HepG2 (cell line): Measurements from ENCODE around the gene THSD4. TPM values are rescaled to one million over a fixed set of nuclear protein-coding genes. Genes with fewer than 3 reads are reported as not detected.

Source experiments
- ATAC-seq: fragments of 200-7000 bp; cut with Tn5 transposase; 3 replicates; pipeline ENCODE4 v1.9.1; 2020; ENCODE audit warnings: mild to moderate bottlenecking, moderate library complexity
- BruUV-seq: library from RNA; stranded (reverse); fragments of 400-500 nt; replicated peaks from 2 replicates; lab custom pipeline; 2021; lab: Mats Ljungman, UMichigan
- CTCF ChIA-PET: fragments of 300-600 bp; formaldehyde crosslinking; extraction: SDS; loops from one replicate; lab custom pipeline; 2021; ENCODE audit warnings: low total read pairs, inconsistent platforms, low intra/inter-chr PET ratio; lab: Yijun Ruan, JAX
- POLR2A ChIA-PET: fragments of 350-600 bp; sonication (Branson Sonifier 250); formaldehyde crosslinking; loops from one replicate; lab custom pipeline; 2020; ENCODE audit warnings: antibody characterized with exemption, inconsistent platforms; lab: Yijun Ruan, JAX
- DNase-seq: peaks from one replicate; pipeline ENCODE4 v3.0.0-alpha.2; 2015; ENCODE audit warnings: low spot score
- FAIRE-seq: peaks from 3 replicates; lab custom pipeline; 2011; peaks lifted over from hg19 to GRCh38; lab: Jason Lieb, UNC
- H2AFZ ChIP-seq: one replicate; pipeline ENCODE4 v1.6.1; 2011; ENCODE audit warnings: low read length, inconsistent platforms
- H3K27ac ChIP-seq: fragments of 300-600 bp; 3 replicates; pipeline ENCODE4 v1.8.0; 2011; ENCODE audit warnings: mixed run types, mild to moderate bottlenecking, mixed read lengths, low read length, inconsistent platforms; ENCODE audit not compliant: insufficient read depth; ENCODE audit errors: extremely low read length
- H3K27me3 ChIP-seq, 2 experiments: fragments of 200-600 bp in 1 of 2; 2 replicates in 1 of 2; 3 replicates in 1 of 2; pipeline versions ENCODE4 v1.6.0 to v1.8.0; 2011; ENCODE audit warnings: low read length in 2 of 2, mild to moderate bottlenecking in 2 of 2, moderate library complexity in 2 of 2, inconsistent platforms in 1 of 2; ENCODE audit not compliant: insufficient read depth in 2 of 2, control insufficient read depth in 1 of 2
- H3K36me3 ChIP-seq, 2 experiments: fragments of 200-600 bp in 1 of 2; replicated peaks in 1 of 2; 2 replicates in 1 of 2; 3 replicates in 1 of 2; pipeline versions ENCODE4 v1.5.1 to v1.8.0; 2011; ENCODE audit warnings: low read length in 2 of 2, inconsistent platforms in 1 of 2; ENCODE audit not compliant: insufficient read depth in 2 of 2, control insufficient read depth in 1 of 2
- H3K4me1 ChIP-seq: 2 replicates; pipeline ENCODE4 v1.5.1; 2012; ENCODE audit warnings: low read length, inconsistent platforms; ENCODE audit not compliant: insufficient read depth
- H3K4me2 ChIP-seq: 2 replicates; pipeline ENCODE4 v1.6.0; 2011; ENCODE audit warnings: low read depth, low read length, inconsistent platforms
- H3K4me3 ChIP-seq, 3 experiments: fragments of 200-600 bp in 1 of 3; sonication (generic), shearing (Covaris generic) in 1 of 3; replicated peaks in 1 of 3; 2 replicates each; pipeline ENCODE4 v1.5.1; 2011 to 2016; ENCODE audit warnings: low read length in 3 of 3, inconsistent platforms in 2 of 3, low read depth in 2 of 3, mild to moderate bottlenecking in 2 of 3, control low read depth in 1 of 3, mixed read lengths in 1 of 3; ENCODE audit not compliant: insufficient read depth in 1 of 3
- H3K79me2 ChIP-seq: one replicate; pipeline ENCODE4 v1.6.1; 2011; ENCODE audit warnings: low read length, inconsistent platforms; ENCODE audit not compliant: insufficient read depth
- H3K9ac ChIP-seq: 2 replicates; pipeline ENCODE4 v1.6.0; 2011; ENCODE audit warnings: mild to moderate bottlenecking, low read depth, low read length, inconsistent platforms; ENCODE audit not compliant: insufficient read depth
- H3K9me3 ChIP-seq: 2 replicates; pipeline ENCODE4 v1.5.1; 2012; ENCODE audit warnings: mild to moderate bottlenecking, low read length
- H4K20me1 ChIP-seq: 2 replicates; pipeline ENCODE4 v1.6.0; 2011; ENCODE audit warnings: inconsistent platforms, mild to moderate bottlenecking, low read length, moderate library complexity; ENCODE audit not compliant: insufficient read depth
- BRCA1 ChIP-seq: sonication (generic); formaldehyde crosslinking; IDR thresholded peaks from 2 replicates; pipeline ENCODE4 v1.4.0; 2020; ENCODE audit warnings: missing genetic modification reagents
- CENPT ChIP-seq: sonication (generic); formaldehyde crosslinking; IDR thresholded peaks from 2 replicates; pipeline ENCODE4 v1.8.0; 2022; ENCODE audit warnings: low read depth, mild to moderate bottlenecking, moderate library complexity, missing genetic modification reagents
- ETV6 ChIP-seq: sonication (generic); formaldehyde crosslinking; conservative IDR thresholded peaks from 2 replicates; pipeline ENCODE4 v1.4.0; 2020; ENCODE audit warnings: missing genetic modification reagents
- MAFK ChIP-seq, 2 experiments: IDR thresholded peaks in 1 of 2; conservative IDR thresholded peaks in 1 of 2; 2 replicates each; pipeline ENCODE4 v1.6.1; 2011; ENCODE audit warnings: improper control_type of control experiment in 2 of 2, low read length in 2 of 2
- MED13 ChIP-seq: sonication (generic); formaldehyde crosslinking; IDR thresholded peaks from 2 replicates; pipeline ENCODE4 v1.5.0; 2020; ENCODE audit warnings: missing genetic modification reagents
- MZF1 ChIP-seq: sonication (generic); formaldehyde crosslinking; IDR thresholded peaks from 2 replicates; pipeline ENCODE4 v1.8.1; 2023; ENCODE audit warnings: mild to moderate bottlenecking, missing genetic modification reagents, borderline replicate concordance
- PLSCR1 ChIP-seq: sonication (generic); formaldehyde crosslinking; IDR thresholded peaks from 2 replicates; pipeline ENCODE4 v1.5.0; 2020; ENCODE audit warnings: missing genetic modification reagents, mild to moderate bottlenecking, borderline replicate concordance
- SNRNP70 ChIP-seq: fragments of 200-400 bp; formaldehyde crosslinking; IDR thresholded peaks from 2 replicates; pipeline ENCODE4 v1.6.1; 2017; ENCODE audit warnings: mild to moderate bottlenecking, low read depth, low read length, moderate library complexity
- SP4 ChIP-seq: sonication (generic); formaldehyde crosslinking; IDR thresholded peaks from 2 replicates; pipeline ENCODE4 v1.8.1; 2023; ENCODE audit warnings: mild to moderate bottlenecking, missing genetic modification reagents
- USF2 ChIP-seq, 2 experiments: sonication (generic) in 1 of 2; formaldehyde crosslinking in 1 of 2; IDR thresholded peaks; 2 replicates each; pipeline versions ENCODE4 v1.5.1 to v1.6.1; 2011 to 2020; ENCODE audit warnings: borderline replicate concordance in 1 of 2, low read depth in 1 of 2, low read length in 1 of 2, mild to moderate bottlenecking in 1 of 2, missing genetic modification reagents in 1 of 2, moderate library complexity in 1 of 2
- ZBTB37 ChIP-seq: sonication (generic); formaldehyde crosslinking; IDR thresholded peaks from 2 replicates; pipeline ENCODE4 v1.4.0; 2020; ENCODE audit warnings: mild to moderate bottlenecking, missing genetic modification reagents
- ZFP62 ChIP-seq: sonication (generic); formaldehyde crosslinking; IDR thresholded peaks from 2 replicates; pipeline ENCODE4 v1.4.0; 2020; ENCODE audit warnings: missing genetic modification reagents
- ZFYVE20 ChIP-seq: sonication (generic); formaldehyde crosslinking; IDR thresholded peaks from 2 replicates; pipeline ENCODE4 v1.8.0; 2023; ENCODE audit warnings: low read depth, mild to moderate bottlenecking, moderate library complexity, missing genetic modification reagents, borderline replicate concordance
- ZNF263 ChIP-seq: sonication (generic); formaldehyde crosslinking; IDR thresholded peaks from 2 replicates; pipeline ENCODE4 v1.4.0; 2020; ENCODE audit warnings: missing genetic modification reagents
- ZNF317 ChIP-seq: sonication (generic); formaldehyde crosslinking; IDR thresholded peaks from 2 replicates; pipeline ENCODE4 v1.5.0; 2020; ENCODE audit warnings: mild to moderate bottlenecking, missing genetic modification reagents
- ZNF788 ChIP-seq: sonication (generic); formaldehyde crosslinking; IDR thresholded peaks from 2 replicates; pipeline ENCODE4 v1.5.0; 2020; ENCODE audit warnings: mild to moderate bottlenecking, missing genetic modification reagents, borderline replicate concordance
- ZNF841 ChIP-seq: sonication (generic); formaldehyde crosslinking; IDR thresholded peaks from 2 replicates; pipeline ENCODE4 v1.8.1; 2023; ENCODE audit warnings: missing genetic modification reagents, borderline replicate concordance
- in situ Hi-C: cut with HindIII; loops from 2 replicates; pipeline ENCODE4 v1.10.0; 2017; ENCODE audit warnings: low pct_unique_long_range_greater_than_20kb; ENCODE audit not compliant: extremely low pct_ligation_motif_present
- intact Hi-C: fragments of 100-400 bp; cut with micrococcal nuclease; formaldehyde crosslinking; loops from one replicate; pipeline ENCODE4 v1.10.0; 2022; ENCODE audit not compliant: unreplicated experiment
- polyA plus RNA-seq, 8 experiments: library from polyadenylated mRNA; depleted of rRNA in 3 of 8; stranded (reverse) in 7 of 8; unstranded in 1 of 8; fragments of >200 nt; fragmentation: Illumina TruSeq in 4 of 8; extraction: Trizol in 4 of 8; gene quantifications; 2 replicates each; pipeline versions ENCODE4 v1.2.1 to v1.2.3, GENCODE V29; 2011 to 2016; ENCODE audit warnings: low read depth in 4 of 8, missing spikeins in 1 of 8, mixed read lengths in 1 of 8; ENCODE audit not compliant: insufficient read depth in 1 of 8
- total RNA-seq, 5 experiments: library from RNA; depleted of rRNA; stranded (reverse); fragments of >200 nt; fragmentation: Illumina TruSeq; extraction: Trizol; gene quantifications; 2 replicates each; pipeline ENCODE4 v1.2.3, GENCODE V29; 2016; ENCODE audit warnings: low read depth in 1 of 5
- TF ChIP-seq, protein P1 (sequence below): conservative IDR thresholded peaks from 2 replicates; pipeline ENCODE4 v1.6.1; 2018; ENCODE audit warnings: missing genetic modification reagents

Gene THSD4
- total and polyA plus RNA-seq, 2 of the 13 experiments (the other 11 are each of a cell fraction or from before 2014, with no cell fraction given), result 0.07 to 0.21 TPM

DNA sequence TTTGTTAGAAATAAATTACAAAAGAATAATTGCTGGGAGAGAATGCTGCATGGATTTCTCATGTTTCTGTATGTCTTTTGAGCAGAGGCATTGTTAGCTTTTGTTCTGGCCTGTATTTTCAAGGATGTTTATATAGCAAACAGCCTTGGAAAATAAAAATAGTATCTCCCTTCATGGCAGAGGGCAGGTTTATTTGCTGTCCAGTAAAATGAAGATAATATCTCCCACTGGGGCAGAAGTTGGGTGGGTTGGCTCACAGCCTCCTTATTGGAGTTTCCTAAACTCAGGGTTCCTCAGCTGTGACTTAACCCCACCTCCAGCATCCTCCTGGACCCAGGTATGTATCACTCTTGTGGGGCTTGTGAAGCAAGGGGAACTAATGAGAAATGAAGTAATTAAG, 43.7 kb upstream of the THSD4 start:
- no peaks in the 10 kb centered on the region for H3K4me1 ChIP-seq
- TF ChIP-seq BRCA1 (CRISPR knock-in tag) (no peak), ZFYVE20 (CRISPR knock-in tag) (no peak), CENPT (CRISPR knock-in tag) (no peak), ETV6 (no peak), ZFP62 (CRISPR knock-in tag) (no peak), ZNF263 (CRISPR knock-in tag) (no peak), ZNF841 (CRISPR knock-in tag) (no peak), USF2 (IDR thresholded peaks at IDR 0.05; ENCODE audit: low read depth, low read length) (no peak), USF2 (CRISPR knock-in tag; IDR thresholded peaks at IDR 0.05; ENCODE audit: borderline replicate concordance) (no peak), MZF1 (no peak), MED13 (CRISPR knock-in tag) (no peak), SNRNP70 (no peak), ZNF788 (no peak), ZNF317 (CRISPR knock-in tag) (no peak), PLSCR1 (CRISPR knock-in tag) (no peak), SP4 (CRISPR knock-in tag) (no peak), ZBTB37 (CRISPR knock-in tag) (no peak), MAFK (conservative IDR thresholded peaks at IDR 0.05 in 1 of 2, IDR thresholded peaks at IDR 0.05 in 1 of 2; ENCODE audit: low read length in 2 of 2) (no peak)
- TF ChIP-seq, protein P1, sequence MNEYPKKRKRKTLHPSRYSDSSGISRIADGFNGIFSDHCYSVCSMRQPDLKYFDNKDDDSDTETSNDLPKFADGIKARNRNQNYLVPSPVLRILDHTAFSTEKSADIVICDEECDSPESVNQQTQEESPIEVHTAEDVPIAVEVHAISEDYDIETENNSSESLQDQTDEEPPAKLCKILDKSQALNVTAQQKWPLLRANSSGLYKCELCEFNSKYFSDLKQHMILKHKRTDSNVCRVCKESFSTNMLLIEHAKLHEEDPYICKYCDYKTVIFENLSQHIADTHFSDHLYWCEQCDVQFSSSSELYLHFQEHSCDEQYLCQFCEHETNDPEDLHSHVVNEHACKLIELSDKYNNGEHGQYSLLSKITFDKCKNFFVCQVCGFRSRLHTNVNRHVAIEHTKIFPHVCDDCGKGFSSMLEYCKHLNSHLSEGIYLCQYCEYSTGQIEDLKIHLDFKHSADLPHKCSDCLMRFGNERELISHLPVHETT (CRISPR knock-in tag), result no peak
- no peak overlapping the region for H3K4me2 ChIP-seq
- no peak overlapping the region for H3K4me3 ChIP-seq
- POLR2A ChIA-PET, result no interaction called here
- ATAC-seq, result no peak
- no peak for DNase-seq
- no peak for FAIRE-seq
- no peaks in the 10 kb centered on the region for H3K36me3 ChIP-seq
- H4K20me1 ChIP-seq, result no peaks in the 10 kb centered on the region
- H3K79me2 ChIP-seq, result no peaks in the 10 kb centered on the region
- CTCF ChIA-PET, result no interaction called here
- H3K9me3 ChIP-seq, result no peaks in the 10 kb centered on the region
- intact Hi-C loops (no loop called here), in situ Hi-C loops (no loop called here)
- H2AFZ ChIP-seq, result no peak overlapping the region
- H3K27ac ChIP-seq, result no peak overlapping the region
- no TSS peak for BruUV-seq
- no peak overlapping the region for H3K9ac ChIP-seq
- H3K27me3 ChIP-seq, result no peaks in the 10 kb centered on the region; a peak in 1 of 5 replicates
